LNCaP clone FGC (cell line): ENCODE measurements around the gene MYOF.

Experiments used
- DNase-seq: peaks from one replicate; pipeline ENCODE4 v3.0.0-alpha.2; 2011; ENCODE audit warnings: low read depth
- H3K4me3 ChIP-seq: 2 replicates; pipeline ENCODE4 v1.5.1; 2011; ENCODE audit warnings: mild to moderate bottlenecking, low read depth, low read length, control low read depth
- TF ChIP-seq, protein P1 (sequence below): IDR thresholded peaks from 2 replicates; pipeline ENCODE4 v1.5.1; 2012; ENCODE audit warnings: mild to moderate bottlenecking; ENCODE audit not compliant: control insufficient read depth, insufficient read depth; ENCODE audit errors: extremely low read depth

Gene MYOF

DNA sequence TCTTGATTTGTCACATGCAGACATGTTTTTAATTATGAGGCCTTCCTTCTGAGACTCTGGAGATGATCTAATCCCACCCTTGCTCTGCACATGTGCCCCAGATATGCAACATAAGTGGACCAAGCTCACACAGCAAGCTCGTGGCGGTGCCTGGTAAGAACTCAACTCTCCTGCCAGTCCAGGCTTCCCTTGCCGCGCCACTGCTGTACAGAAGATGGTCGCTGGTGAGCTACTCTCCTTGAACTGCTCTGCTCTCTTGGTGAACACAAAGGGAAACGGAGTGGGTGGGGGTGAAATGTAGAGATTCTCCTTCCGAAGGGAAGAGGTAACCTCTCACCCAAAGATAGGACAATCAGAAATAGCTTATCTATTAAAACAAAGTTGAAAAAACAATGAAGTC, 25.7 kb downstream of the MYOF start:
- DNase-seq: no peak
- TF ChIP-seq, protein P1, sequence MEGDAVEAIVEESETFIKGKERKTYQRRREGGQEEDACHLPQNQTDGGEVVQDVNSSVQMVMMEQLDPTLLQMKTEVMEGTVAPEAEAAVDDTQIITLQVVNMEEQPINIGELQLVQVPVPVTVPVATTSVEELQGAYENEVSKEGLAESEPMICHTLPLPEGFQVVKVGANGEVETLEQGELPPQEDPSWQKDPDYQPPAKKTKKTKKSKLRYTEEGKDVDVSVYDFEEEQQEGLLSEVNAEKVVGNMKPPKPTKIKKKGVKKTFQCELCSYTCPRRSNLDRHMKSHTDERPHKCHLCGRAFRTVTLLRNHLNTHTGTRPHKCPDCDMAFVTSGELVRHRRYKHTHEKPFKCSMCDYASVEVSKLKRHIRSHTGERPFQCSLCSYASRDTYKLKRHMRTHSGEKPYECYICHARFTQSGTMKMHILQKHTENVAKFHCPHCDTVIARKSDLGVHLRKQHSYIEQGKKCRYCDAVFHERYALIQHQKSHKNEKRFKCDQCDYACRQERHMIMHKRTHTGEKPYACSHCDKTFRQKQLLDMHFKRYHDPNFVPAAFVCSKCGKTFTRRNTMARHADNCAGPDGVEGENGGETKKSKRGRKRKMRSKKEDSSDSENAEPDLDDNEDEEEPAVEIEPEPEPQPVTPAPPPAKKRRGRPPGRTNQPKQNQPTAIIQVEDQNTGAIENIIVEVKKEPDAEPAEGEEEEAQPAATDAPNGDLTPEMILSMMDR: no peak

DNA sequence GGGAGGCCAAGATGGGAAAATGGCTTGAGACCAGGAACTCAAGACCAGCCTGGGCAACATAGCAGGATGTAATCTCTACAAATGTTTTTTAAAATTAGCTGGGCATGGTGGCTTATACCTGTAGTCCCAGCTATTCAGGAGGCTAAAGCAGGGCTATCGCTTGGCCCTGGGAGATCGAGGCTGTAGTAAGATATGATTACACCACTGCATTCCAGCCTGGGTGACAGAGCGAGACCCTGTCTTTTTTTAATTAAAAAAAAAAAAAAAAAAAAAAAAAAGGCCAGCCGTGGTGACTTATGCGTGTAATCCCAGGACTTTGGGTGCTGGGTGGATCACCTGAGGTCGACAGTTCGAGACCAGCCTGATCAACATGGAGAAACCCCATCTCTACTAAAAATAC, 27.4 kb downstream of the MYOF start:
- no peak for DNase-seq
- no peak overlapping the region for H3K4me3 ChIP-seq
- TF ChIP-seq, protein P1: no peak

More for the DNA sequence above, 25.7 kb downstream of the MYOF start:
- no peak overlapping the region for H3K4me3 ChIP-seq

DNA sequence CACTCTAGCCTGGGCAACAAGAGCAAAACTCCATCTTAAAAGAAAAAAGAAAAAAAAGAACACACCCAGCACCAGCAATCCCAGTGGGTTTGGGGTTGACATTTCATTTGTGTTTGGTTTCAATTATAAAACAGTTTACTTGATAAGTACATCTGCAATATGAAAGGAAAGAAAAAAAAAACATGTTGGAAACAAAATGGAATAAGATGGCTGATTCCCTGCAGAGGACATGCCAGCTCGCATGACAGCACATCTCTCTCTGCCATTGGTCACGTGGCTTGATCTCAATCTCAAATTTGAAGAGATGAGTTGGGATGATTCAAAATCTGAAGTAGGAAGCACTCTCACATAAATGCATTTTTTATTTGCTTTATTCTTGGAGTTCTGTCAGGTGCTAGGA, 28.0 kb downstream of the MYOF start:
- H3K4me3 ChIP-seq: no peak overlapping the region
- TF ChIP-seq, protein P1: no peak
- no peak for DNase-seq

DNA sequence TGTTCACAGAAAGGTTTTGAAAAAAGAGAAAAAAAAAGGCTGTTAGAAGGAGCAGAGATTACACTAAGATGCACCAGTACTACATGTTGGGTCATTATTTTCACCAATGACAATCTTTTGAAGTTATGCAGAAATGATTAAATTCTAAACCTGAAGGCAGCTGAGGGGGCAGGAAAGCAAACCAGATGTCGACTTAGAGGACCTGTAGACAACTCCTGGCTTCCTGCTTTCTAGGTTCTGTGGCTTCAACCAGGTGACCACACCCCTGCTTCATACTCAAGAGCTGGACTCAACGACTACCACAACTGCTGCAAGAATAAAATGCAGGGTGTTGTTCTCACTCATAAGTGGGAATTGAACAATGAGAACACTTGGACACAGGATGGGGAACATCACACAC, 30.0 kb downstream of the MYOF start:
- TF ChIP-seq, protein P1: no peak
- DNase-seq: no peak
- H3K4me3 ChIP-seq: no peak overlapping the region

DNA sequence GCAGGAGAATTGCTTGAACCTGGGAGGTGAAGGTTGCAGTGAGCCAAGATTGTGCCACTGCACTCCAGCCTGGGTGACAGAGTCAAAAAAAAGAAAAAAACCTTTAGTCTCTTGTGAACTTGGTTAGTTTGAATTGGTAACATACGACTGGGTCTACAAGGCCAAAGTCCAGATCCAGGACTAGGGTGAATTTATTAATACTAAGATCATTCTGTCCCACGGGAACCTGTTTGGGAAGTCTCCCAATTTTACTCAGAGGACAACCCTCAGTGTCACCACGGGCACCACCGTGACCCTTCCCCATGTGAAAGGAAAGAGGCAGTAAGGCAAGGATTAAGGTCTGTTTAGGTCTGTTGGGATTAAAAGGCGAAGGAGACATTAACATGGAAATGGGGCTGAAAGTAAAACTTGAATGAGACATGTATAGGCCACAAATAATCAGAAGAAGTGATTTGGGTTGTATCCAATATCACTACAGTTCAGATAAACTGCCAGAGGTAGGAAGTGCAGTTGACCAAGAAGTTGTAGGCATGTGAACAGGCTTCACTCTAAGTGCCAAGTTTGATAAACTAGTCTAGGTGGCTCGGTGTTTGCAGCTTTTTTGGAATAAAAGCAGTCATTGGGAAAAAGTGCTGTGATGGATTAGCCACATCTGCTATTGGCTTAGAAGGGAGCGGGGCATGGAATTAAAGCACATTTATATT, 30.7 kb downstream of the MYOF start:
- TF ChIP-seq, protein P1: no peak
- H3K4me3 ChIP-seq: no peak overlapping the region
- no peak for DNase-seq

DNA sequence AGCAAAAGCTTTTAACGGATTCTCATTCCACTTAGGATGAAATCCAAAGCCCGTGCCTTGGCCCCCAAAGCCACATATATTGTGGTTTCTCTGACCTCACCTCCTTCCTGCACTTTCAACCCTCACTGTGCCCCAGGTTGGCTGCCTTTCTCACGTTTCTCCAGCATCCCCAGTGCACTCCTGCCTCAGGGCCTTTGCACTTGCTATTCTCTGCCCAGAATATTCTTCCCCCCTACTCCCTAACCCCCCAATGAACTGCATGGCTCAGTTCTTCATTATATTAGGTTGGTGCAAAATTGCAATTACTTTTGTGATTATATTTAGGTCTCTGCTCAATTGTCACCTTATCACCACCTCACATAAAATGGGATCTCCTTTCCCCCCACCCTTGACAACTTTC, 34.2 kb downstream of the MYOF start:
- TF ChIP-seq, protein P1: no peak
- H3K4me3 ChIP-seq: no peak overlapping the region
- no peak for DNase-seq

- TF ChIP-seq, protein P1: no peak
- no peak overlapping the region for H3K4me3 ChIP-seq
- no peak for DNase-seq
Observed at GRCh38 chr10:93447019-93447418, 35.1 kb downstream of the MYOF start.
